Activated naive CD4-positive, alpha-beta T cell treated with anti-CD3 and anti-CD28 coated beads, Interleukin-2, amount 50 U/mL, for 16 hours (primary cell): ENCODE data around the gene ATP7A.

Experiments
- DNase-seq: peaks from one replicate; pipeline ENCODE4 v3.0.0-alpha.2; 2020

ATP7A gene

GRCh38 chrX:77945910-77946545, 35.5 kb downstream of the ATP7A start:
- DNase-seq = no peak

GRCh38 chrX:77946571-77946970, 36.1 kb downstream of the ATP7A start:
- no peak for DNase-seq

GRCh38 chrX:77949840-77950239, 39.3 kb downstream of the ATP7A start:
- no peak for DNase-seq

- no peak for DNase-seq
These were observed 41.7 kb downstream of the ATP7A start for GRCh38 chrX:77952173-77952572.

GRCh38 chrX:77953302-77953701, 42.8 kb downstream of the ATP7A start:
- no peak for DNase-seq

- no peak for DNase-seq
These were observed 43.2 kb downstream of the ATP7A start for GRCh38 chrX:77953708-77954107.

GRCh38 chrX:77960567-77960966, 50.1 kb downstream of the ATP7A start:
- DNase-seq = no peak

- no peak for DNase-seq
These were observed 50.6 kb downstream of the ATP7A start for GRCh38 chrX:77961063-77961462.

- peak; percentile 11 for DNase-seq
These were observed 51.8 kb downstream of the ATP7A start for GRCh38 chrX:77962068-77962902.

- no peak for DNase-seq
These were observed 55.9 kb downstream of the ATP7A start for GRCh38 chrX:77966361-77966760.

GRCh38 chrX:77967631-77968030, 57.1 kb downstream of the ATP7A start:
- no peak for DNase-seq

GRCh38 chrX:77969538-77969937, 59.0 kb downstream of the ATP7A start, which contains the start of gene PGAM4:
Gene PGAM4, minus strand, starts transcription at chrX:77969638. Its CDS starts 0 bp downstream, at chrX:77969638.
- DNase-seq = no peak

GRCh38 chrX:77975755-77976154, 65.3 kb downstream of the ATP7A start:
- DNase-seq = no peak

GRCh38 chrX:77977095-77977494, 66.6 kb downstream of the ATP7A start:
- no peak for DNase-seq

- DNase-seq = no peak
These were observed 67.0 kb downstream of the ATP7A start for GRCh38 chrX:77977518-77977917.

- no peak for DNase-seq
These were observed 69.4 kb downstream of the ATP7A start for GRCh38 chrX:77979870-77980269.

GRCh38 chrX:78011846-78012245, 101.4 kb downstream of the ATP7A start:
- DNase-seq = no peak

GRCh38 chrX:78019586-78020483, 109.3 kb downstream of the ATP7A start:
- DNase-seq = no peak

GRCh38 chrX:78024349-78025059, 114.0 kb downstream of the ATP7A start:
- DNase-seq = peak; percentile 12

- DNase-seq = no peak
These were observed 117.3 kb downstream of the ATP7A start for GRCh38 chrX:78027798-78028197.

GRCh38 chrX:78029663-78030062, 119.2 kb downstream of the ATP7A start:
- DNase-seq = no peak

- no peak for DNase-seq
These were observed 124.6 kb downstream of the ATP7A start for GRCh38 chrX:78035061-78035460.

- no peak for DNase-seq
These were observed 127.4 kb downstream of the ATP7A start for GRCh38 chrX:78037881-78038280.
